ENCODE results near the gene TNFSF4. TPM values are rescaled to one million over a fixed set of nuclear protein-coding genes. Genes with fewer than 3 reads are reported as not detected.

The TNFSF4 gene
- total and polyA plus RNA-seq, 2 of the 13 experiments (the other 11 are each of a cell fraction or from before 2014, with no cell fraction given): 2.4 to 7.9 TPM

DNA sequence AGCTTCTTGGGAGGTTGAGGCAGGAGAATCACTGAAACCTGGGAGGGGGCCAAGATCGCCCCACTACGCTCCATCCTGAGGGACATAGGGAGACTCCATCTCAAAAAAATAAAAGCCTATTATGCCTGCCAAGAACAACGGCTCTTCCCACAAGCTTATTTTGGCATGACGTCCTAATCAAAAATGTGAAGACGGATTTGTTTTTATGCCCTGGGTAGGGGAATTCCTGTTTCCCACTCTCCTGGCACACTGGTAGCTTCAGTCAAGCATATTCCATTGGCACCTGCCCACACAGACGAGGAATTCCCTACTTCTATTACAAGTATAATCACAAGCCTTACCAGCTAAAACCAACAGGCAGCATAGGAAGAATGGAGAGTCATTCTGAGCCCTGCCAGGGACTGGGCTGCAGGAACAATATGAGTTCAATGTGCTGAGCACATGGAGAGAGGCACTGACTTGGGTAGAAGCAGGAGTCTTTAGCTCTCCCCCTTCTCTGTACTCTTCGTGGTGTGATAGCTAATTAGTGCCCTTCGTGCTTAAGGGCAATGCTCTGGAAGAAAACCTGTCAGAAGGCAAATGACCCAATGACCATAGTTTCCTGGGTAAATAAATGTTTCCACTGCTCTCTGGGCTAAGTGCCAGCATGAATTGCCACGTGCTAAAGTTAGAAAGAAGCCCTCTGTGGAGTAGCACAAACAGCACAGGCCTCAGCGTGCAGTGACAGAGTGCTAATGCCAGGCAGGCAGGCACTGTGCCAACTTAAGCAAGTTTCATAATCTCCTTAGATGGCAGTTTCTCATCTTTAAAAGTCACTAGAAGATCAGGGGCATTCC lies 16.8 kb downstream of the TNFSF4 start (continued):
- TF ChIP-seq, protein P1, sequence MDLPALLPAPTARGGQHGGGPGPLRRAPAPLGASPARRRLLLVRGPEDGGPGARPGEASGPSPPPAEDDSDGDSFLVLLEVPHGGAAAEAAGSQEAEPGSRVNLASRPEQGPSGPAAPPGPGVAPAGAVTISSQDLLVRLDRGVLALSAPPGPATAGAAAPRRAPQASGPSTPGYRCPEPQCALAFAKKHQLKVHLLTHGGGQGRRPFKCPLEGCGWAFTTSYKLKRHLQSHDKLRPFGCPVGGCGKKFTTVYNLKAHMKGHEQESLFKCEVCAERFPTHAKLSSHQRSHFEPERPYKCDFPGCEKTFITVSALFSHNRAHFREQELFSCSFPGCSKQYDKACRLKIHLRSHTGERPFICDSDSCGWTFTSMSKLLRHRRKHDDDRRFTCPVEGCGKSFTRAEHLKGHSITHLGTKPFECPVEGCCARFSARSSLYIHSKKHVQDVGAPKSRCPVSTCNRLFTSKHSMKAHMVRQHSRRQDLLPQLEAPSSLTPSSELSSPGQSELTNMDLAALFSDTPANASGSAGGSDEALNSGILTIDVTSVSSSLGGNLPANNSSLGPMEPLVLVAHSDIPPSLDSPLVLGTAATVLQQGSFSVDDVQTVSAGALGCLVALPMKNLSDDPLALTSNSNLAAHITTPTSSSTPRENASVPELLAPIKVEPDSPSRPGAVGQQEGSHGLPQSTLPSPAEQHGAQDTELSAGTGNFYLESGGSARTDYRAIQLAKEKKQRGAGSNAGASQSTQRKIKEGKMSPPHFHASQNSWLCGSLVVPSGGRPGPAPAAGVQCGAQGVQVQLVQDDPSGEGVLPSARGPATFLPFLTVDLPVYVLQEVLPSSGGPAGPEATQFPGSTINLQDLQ (CRISPR knock-in tag; IDR thresholded peaks at IDR 0.05): no peak
- TF ChIP-seq ARNTL (CRISPR knock-in tag; IDR thresholded peaks at IDR 0.05): peak; percentile 69
- no peak for TF ChIP-seq TAF1 (CRISPR knock-in tag; IDR thresholded peaks at IDR 0.05)
- no peak for TF ChIP-seq FIP1L1 (IDR thresholded peaks at IDR 0.05; ENCODE audit: borderline replicate concordance, insufficient read depth, low read depth, low read length)
- TF ChIP-seq, protein P2, sequence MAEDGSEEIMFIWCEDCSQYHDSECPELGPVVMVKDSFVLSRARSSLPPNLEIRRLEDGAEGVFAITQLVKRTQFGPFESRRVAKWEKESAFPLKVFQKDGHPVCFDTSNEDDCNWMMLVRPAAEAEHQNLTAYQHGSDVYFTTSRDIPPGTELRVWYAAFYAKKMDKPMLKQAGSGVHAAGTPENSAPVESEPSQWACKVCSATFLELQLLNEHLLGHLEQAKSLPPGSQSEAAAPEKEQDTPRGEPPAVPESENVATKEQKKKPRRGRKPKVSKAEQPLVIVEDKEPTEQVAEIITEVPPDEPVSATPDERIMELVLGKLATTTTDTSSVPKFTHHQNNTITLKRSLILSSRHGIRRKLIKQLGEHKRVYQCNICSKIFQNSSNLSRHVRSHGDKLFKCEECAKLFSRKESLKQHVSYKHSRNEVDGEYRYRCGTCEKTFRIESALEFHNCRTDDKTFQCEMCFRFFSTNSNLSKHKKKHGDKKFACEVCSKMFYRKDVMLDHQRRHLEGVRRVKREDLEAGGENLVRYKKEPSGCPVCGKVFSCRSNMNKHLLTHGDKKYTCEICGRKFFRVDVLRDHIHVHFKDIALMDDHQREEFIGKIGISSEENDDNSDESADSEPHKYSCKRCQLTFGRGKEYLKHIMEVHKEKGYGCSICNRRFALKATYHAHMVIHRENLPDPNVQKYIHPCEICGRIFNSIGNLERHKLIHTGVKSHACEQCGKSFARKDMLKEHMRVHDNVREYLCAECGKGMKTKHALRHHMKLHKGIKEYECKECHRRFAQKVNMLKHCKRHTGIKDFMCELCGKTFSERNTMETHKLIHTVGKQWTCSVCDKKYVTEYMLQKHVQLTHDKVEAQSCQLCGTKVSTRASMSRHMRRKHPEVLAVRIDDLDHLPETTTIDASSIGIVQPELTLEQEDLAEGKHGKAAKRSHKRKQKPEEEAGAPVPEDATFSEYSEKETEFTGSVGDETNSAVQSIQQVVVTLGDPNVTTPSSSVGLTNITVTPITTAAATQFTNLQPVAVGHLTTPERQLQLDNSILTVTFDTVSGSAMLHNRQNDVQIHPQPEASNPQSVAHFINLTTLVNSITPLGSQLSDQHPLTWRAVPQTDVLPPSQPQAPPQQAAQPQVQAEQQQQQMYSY (CRISPR knock-in tag; IDR thresholded peaks at IDR 0.05): no peak
- TF ChIP-seq, protein P3, sequence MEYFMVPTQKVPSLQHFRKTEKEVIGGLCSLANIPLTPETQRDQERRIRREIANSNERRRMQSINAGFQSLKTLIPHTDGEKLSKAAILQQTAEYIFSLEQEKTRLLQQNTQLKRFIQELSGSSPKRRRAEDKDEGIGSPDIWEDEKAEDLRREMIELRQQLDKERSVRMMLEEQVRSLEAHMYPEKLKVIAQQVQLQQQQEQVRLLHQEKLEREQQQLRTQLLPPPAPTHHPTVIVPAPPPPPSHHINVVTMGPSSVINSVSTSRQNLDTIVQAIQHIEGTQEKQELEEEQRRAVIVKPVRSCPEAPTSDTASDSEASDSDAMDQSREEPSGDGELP (IDR thresholded peaks at IDR 0.05; ENCODE audit: borderline replicate concordance, low read depth): no peak
- no peak for TF ChIP-seq CEBPB (IDR thresholded peaks at IDR 0.05; ENCODE audit: borderline replicate concordance, low read depth, low read length)
- TF ChIP-seq, protein P4, sequence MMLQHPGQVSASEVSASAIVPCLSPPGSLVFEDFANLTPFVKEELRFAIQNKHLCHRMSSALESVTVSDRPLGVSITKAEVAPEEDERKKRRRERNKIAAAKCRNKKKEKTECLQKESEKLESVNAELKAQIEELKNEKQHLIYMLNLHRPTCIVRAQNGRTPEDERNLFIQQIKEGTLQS (CRISPR knock-in tag; IDR thresholded peaks at IDR 0.05): no peak
- TF ChIP-seq ZNF329 (CRISPR knock-in tag; IDR thresholded peaks at IDR 0.05; ENCODE audit: low read depth): no peak
- peak; percentile 26; the same call in 1 of the 2 replicates for TF ChIP-seq ZNF652 (CRISPR knock-in tag; IDR thresholded peaks at IDR 0.05; ENCODE audit: borderline replicate concordance, low read depth)
- TF ChIP-seq, protein P5, sequence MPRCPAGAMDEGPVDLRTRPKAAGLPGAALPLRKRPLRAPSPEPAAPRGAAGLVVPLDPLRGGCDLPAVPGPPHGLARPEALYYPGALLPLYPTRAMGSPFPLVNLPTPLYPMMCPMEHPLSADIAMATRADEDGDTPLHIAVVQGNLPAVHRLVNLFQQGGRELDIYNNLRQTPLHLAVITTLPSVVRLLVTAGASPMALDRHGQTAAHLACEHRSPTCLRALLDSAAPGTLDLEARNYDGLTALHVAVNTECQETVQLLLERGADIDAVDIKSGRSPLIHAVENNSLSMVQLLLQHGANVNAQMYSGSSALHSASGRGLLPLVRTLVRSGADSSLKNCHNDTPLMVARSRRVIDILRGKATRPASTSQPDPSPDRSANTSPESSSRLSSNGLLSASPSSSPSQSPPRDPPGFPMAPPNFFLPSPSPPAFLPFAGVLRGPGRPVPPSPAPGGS (CRISPR knock-in tag; IDR thresholded peaks at IDR 0.05): no peak
- TF ChIP-seq ZNF235 (CRISPR knock-in tag; IDR thresholded peaks at IDR 0.05; ENCODE audit: borderline replicate concordance): no peak
- no peak for TF ChIP-seq NONO (IDR thresholded peaks at IDR 0.05)
- TF ChIP-seq NONO (CRISPR knock-in tag; conservative IDR thresholded peaks at IDR 0.05): 0 out of 2 replicates have a peak, but pooled peaks have one; percentile 20
- TF ChIP-seq, protein P6, sequence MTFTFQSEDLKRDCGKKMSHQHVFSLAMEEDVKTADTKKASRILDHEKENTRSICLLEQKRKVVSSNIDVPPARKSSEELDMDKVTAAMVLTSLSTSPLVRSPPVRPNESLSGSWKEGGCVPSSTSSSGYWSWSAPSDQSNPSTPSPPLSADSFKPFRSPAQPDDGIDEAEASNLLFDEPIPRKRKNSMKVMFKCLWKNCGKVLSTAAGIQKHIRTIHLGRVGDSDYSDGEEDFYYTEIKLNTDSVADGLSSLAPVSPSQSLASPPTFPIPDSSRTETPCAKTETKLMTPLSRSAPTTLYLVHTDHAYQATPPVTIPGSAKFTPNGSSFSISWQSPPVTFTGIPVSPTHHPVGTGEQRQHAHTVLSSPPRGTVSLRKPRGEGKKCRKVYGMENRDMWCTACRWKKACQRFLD (CRISPR knock-in tag; IDR thresholded peaks at IDR 0.05; ENCODE audit: borderline replicate concordance): no peak; the same call in 1 of the 2 replicates
- TF ChIP-seq, protein P7, sequence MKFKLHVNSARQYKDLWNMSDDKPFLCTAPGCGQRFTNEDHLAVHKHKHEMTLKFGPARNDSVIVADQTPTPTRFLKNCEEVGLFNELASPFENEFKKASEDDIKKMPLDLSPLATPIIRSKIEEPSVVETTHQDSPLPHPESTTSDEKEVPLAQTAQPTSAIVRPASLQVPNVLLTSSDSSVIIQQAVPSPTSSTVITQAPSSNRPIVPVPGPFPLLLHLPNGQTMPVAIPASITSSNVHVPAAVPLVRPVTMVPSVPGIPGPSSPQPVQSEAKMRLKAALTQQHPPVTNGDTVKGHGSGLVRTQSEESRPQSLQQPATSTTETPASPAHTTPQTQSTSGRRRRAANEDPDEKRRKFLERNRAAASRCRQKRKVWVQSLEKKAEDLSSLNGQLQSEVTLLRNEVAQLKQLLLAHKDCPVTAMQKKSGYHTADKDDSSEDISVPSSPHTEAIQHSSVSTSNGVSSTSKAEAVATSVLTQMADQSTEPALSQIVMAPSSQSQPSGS (CRISPR knock-in tag; IDR thresholded peaks at IDR 0.05): no peak

Data from HepG2 (cell line).